GM12892 (cell line): ENCODE data around the gene RNF223.

Source experiments
- DNase-seq: peaks from one replicate; pipeline ENCODE4 v3.0.0; 2011; ENCODE audit not compliant: insufficient read length
- FAIRE-seq: peaks from 2 replicates; lab custom pipeline; 2011; peaks lifted over from hg19 to GRCh38; lab: Jason Lieb, UNC
- POLR2A ChIP-seq: IDR thresholded peaks from 2 replicates; pipeline ENCODE4 v1.6.1; 2011; ENCODE audit warnings: low read depth, low read length, control low read depth
- POLR2AphosphoS5 ChIP-seq: IDR thresholded peaks from 2 replicates; pipeline ENCODE4 v1.6.1; 2011; ENCODE audit warnings: low read depth, low read length, control low read depth
- TAF1 ChIP-seq: IDR thresholded peaks from 2 replicates; pipeline ENCODE4 v1.6.1; 2011; ENCODE audit warnings: low read depth, mild to moderate bottlenecking, control low read depth, low read length, borderline replicate concordance

The RNF223 gene

DNA sequence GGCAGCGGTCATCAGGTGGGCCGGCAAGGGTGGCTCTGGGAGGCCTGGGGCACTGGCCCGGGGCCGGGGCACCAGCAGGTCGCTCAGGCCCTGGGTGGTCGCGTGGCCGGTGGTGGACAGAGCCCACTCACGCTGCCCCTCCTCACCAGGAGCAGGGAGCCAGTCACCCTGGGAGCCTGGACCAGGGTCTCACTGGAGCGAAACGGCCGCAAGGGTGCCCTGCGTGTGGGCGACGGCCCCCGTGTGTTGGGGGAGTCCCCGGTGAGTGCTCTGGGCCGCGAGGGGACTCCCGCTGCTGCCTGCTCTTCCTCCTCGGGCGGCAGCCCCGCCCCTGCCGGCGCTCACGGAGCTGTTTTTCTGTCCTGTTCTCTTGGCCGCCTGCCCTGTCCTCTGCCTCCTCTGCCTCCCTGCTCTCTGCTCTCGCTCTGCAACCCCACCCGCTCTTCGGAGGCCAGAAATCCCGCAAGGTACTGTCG lies 23.5 kb downstream of the RNF223 start:
- no peak for DNase-seq
- FAIRE-seq = peak; percentile 82
- TF ChIP-seq POLR2AphosphoS5 = no peak
- no peak for TF ChIP-seq TAF1
- no peak for TF ChIP-seq POLR2A

GRCh38 chr1:1049318-1050165 lies 24.6 kb downstream of the RNF223 start:
- no peak for DNase-seq
- TF ChIP-seq TAF1 = no peak
- no peak for TF ChIP-seq POLR2AphosphoS5
- TF ChIP-seq POLR2A = no peak
- FAIRE-seq = no peak

- FAIRE-seq = no peak
- TF ChIP-seq POLR2AphosphoS5 = no peak
- no peak for TF ChIP-seq TAF1
- no peak for TF ChIP-seq POLR2A
- no peak for DNase-seq
These were observed 25.3 kb downstream of the RNF223 start for GRCh38 chr1:1048765-1049164.

- FAIRE-seq (no peak), DNase-seq (no peak)
- TF ChIP-seq POLR2AphosphoS5 (no peak), TAF1 (no peak), POLR2A (no peak)
These were observed 26.1 kb downstream of the RNF223 start for GRCh38 chr1:1047963-1048362.

DNA sequence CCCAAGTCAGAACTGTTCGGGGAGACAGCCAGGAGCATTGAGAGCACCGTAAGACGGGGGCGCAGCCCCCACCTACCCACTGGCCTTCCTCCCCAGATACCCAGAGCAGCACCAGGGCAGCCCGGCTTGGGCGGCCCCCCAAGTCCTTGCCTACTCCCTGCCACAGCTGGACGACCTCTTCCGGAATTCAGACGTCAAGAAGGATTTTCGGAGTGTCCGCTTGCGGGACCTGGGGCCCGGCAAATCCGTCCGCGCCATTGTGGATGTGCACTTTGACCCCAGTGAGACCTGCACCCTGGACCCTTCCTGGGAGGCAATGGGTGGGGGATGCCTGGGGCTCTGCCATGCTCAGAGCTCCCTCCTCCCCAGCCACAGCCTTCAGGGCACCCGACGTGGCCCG lies 26.7 kb downstream of the RNF223 start:
- TF ChIP-seq POLR2AphosphoS5 (no peak), TAF1 (no peak), POLR2A (no peak)
- no peak for FAIRE-seq
- no peak for DNase-seq

DNA sequence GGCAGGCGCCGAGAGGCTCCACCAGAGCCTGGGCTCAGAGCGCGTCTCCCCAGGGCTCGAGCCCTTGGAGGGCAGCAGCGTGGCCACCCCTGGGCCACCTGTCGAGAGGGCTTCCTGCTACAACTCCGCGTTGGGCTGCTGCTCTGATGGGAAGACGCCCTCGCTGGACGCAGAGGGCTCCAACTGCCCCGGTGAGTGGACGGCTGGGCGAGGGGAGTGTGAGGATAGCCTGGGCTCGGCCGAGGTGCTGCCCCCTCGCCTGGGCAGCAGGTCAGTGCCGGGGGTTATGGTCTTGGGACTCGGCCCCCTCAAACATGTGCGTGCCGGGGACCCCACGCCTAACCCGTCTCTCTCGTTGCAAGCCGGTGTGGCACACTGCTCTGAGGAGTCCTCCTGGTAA lies 27.3 kb downstream of the RNF223 start:
- DNase-seq = no peak
- TF ChIP-seq POLR2AphosphoS5 = no peak
- no peak for TF ChIP-seq POLR2A
- TF ChIP-seq TAF1 = no peak
- FAIRE-seq = no peak

GRCh38 chr1:1046243-1046642 lies 27.9 kb downstream of the RNF223 start:
- no peak for FAIRE-seq
- TF ChIP-seq POLR2AphosphoS5 = no peak
- no peak for TF ChIP-seq POLR2A
- no peak for TF ChIP-seq TAF1

DNA sequence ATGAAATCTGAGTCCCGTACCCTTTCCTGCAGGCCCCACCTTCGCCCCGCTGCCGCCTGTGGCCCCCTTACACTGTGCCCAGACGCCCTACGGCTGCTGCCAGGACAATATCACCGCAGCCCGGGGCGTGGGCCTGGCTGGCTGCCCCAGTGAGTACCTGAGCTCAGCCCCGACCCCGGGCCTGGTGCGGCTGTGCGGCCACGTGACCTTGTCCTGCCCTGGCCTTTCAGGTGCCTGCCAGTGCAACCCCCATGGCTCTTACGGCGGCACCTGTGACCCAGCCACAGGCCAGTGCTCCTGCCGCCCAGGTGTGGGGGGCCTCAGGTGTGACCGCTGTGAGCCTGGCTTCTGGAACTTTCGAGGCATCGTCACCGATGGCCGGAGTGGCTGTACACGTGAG lies 29.0 kb downstream of the RNF223 start:
- FAIRE-seq = no peak
- TF ChIP-seq TAF1 = no peak
- DNase-seq = no peak

More at GRCh38 chr1:1046243-1046642, 27.9 kb downstream of the RNF223 start:
- DNase-seq = no peak

- TF ChIP-seq POLR2AphosphoS5 = no peak
- TF ChIP-seq POLR2A = no peak
- no peak for TF ChIP-seq TAF1
- FAIRE-seq = no peak
- DNase-seq = no peak
These were observed 29.5 kb downstream of the RNF223 start for GRCh38 chr1:1044455-1045078.

DNA sequence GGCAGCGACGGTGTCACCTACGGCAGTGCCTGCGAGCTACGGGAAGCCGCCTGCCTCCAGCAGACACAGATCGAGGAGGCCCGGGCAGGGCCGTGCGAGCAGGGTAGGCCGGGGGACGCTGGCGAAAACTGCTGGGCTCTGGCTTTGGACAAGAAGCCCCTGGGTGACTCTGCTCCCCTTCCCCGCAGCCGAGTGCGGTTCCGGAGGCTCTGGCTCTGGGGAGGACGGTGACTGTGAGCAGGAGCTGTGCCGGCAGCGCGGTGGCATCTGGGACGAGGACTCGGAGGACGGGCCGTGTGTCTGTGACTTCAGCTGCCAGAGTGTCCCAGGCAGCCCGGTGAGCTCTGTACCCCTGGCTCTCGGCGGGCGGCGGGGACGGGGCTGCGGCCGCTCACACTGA lies 30.2 kb downstream of the RNF223 start:
- TF ChIP-seq TAF1 (no peak), POLR2A (no peak), POLR2AphosphoS5 (no peak)
- FAIRE-seq (no peak), DNase-seq (no peak)

DNA sequence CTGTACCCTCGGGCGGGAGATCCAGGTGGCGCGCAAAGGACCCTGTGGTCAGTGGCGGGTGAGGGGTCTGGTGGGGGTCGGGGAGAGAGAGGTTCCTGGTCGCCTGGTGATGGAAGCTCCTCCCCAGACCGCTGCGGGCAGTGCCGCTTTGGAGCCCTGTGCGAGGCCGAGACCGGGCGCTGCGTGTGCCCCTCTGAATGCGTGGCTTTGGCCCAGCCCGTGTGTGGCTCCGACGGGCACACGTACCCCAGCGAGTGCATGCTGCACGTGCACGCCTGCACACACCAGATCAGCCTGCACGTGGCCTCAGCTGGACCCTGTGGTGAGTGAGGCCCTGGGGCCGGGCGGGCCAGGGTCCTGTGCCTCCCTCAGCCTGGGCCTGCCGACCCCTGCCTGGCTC lies 30.7 kb downstream of the RNF223 start:
- TF ChIP-seq POLR2A (no peak), TAF1 (no peak), POLR2AphosphoS5 (no peak)
- no peak for DNase-seq
- no peak for FAIRE-seq

DNA sequence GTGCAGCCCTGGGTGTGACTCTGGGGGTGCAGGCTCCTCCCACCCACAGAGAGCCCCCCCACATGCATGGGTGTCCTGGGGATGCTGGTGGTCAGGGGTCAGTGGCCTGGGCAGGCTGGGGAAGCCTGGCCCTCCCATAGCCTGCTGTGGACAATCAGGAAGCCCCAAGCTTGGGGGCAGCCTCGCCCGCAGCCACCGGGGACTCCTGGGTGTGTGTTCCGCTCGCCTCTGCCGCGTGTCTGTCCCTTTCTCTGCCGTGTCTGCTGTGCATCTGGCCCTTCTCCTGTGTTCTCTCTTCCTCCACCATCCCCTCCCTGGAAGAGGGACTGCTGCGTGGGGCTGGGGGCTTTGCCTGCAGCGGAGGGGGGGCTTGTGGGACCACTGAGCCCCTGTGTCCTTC lies 31.3 kb downstream of the RNF223 start:
- FAIRE-seq = no peak
- no peak for TF ChIP-seq TAF1
- TF ChIP-seq POLR2AphosphoS5 = no peak
- no peak for TF ChIP-seq POLR2A

More for the DNA sequence above, 31.3 kb downstream of the RNF223 start:
- DNase-seq = no peak
